ENCODE measurements around the gene GJC2. TPM values are rescaled to one million over a fixed set of nuclear protein-coding genes. Genes with fewer than 3 reads are reported as not detected.

GJC2 gene
- polyA plus RNA-seq, 3 donors = 0.15 TPM; not detected in 2

DNA sequence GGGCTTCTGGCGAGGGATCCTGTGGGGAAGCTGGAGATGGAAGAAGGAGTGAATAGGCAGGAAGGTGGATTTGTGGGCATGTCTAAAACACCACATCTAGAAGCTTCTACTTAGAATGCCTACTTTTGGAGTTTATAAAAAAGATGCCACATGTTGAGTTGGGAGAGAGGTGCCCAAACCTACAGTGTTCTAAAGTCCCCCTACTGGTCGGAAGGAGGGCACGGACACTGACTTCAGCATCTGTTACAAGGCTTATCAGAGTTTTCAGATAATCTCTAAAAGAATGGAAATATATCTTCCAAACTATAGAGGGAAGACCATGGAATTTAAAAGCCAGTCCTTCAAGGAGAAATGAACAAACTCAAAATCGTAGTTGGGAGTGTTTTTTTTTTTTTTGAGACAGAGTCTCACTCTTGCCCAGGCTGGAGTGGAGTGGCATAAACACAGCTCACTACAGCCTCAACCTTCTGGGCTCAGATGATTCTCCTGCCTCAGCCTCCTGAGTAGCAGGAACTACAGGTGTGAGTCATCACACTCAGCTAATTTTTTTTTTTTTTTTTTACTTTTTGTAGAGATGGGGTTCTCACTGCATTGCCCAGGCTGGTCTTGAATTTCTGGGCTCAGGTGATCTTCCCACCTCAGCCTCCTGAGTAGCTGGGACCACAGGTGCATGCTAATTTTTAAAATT is 30.7 kb downstream of the GJC2 start:
- H3K36me3 Mint-ChIP-seq = peaks cover 0 to 8% of the 10 kb centered on the region in 2 donors
- H3K27ac ChIP-seq (ENCODE audit: low read depth in 1 of 2, low read length in 2 of 2) = no peak overlapping the region
- H3K27me3 ChIP-seq (ENCODE audit: control insufficient read depth in 2 of 2, insufficient read depth in 2 of 2, low read length in 2 of 2) = no peaks in the 10 kb centered on the region
- no CpG with 5 or more reads among the region's 4 CpGs for WGBS (ENCODE audit: insufficient coverage)
- peaks cover 0 to 5% of the 10 kb centered on the region in 2 donors for H3K36me3 ChIP-seq (replicated peaks in 1 of 2; ENCODE audit: control insufficient read depth in 1 of 2, insufficient read depth in 2 of 2, low read length in 2 of 2)
- H2AFZ ChIP-seq (ENCODE audit: insufficient read depth, low read depth, low read length, poor library complexity, severe bottlenecking) = no peak overlapping the region
- no peak overlapping the region for H3K4me2 ChIP-seq (replicated peaks; ENCODE audit: extremely low read depth, low read length, poor library complexity, severe bottlenecking)
- no peak overlapping the region for H3K9ac ChIP-seq (ENCODE audit: insufficient read depth, low read length, poor library complexity, severe bottlenecking)
- intact Hi-C loops (cut with micrococcal nuclease) = no loop called here
- no peaks in the 10 kb centered on the region for H4K20me1 ChIP-seq (ENCODE audit: insufficient read depth, low read length)
- H3K4me3 ChIP-seq (replicated peaks in 1 of 3; ENCODE audit: low read depth in 2 of 3, low read length in 3 of 3) = no peak overlapping the region
- no peaks in the 10 kb centered on the region for H3K27me3 Mint-ChIP-seq (ENCODE audit: low read depth in 3 of 3)
- no peaks in the 10 kb centered on the region for H3K9me3 ChIP-seq (replicated peaks in 1 of 2; ENCODE audit: control insufficient read depth in 1 of 2, insufficient read depth in 1 of 2, low read length in 2 of 2)
- TF ChIP-seq CTCF (IDR thresholded peaks at IDR 0.05) = peak; percentile 24
- no peaks in the 10 kb centered on the region for H3K79me2 ChIP-seq (ENCODE audit: insufficient read depth, low read length)
- DNase-seq = peak in 1 of 3 donors; percentile 10
- H3K9me3 Mint-ChIP-seq = no peaks in the 10 kb centered on the region
- peaks cover 22% of the 10 kb centered on the region for H3K4me1 Mint-ChIP-seq
- peaks cover 19 to 20% of the 10 kb centered on the region in 2 donors for H3K4me1 ChIP-seq (ENCODE audit: control insufficient read depth in 1 of 2, insufficient read depth in 2 of 2, low read length in 2 of 2)
- H3K4me3 Mint-ChIP-seq = no peak overlapping the region
- peak overlapping the region in 2 of 7 donors; percentile 19 to 70 for H3K27ac Mint-ChIP-seq

GRCh38 chr1:228180959-228181644 is 31.4 kb downstream of the GJC2 start:
- H3K79me2 ChIP-seq (ENCODE audit: insufficient read depth, low read length) = no peaks in the 10 kb centered on the region
- H3K4me3 ChIP-seq (replicated peaks in 1 of 3; ENCODE audit: low read depth in 2 of 3, low read length in 3 of 3) = no peak overlapping the region
- no peaks in the 10 kb centered on the region for H3K27me3 Mint-ChIP-seq (ENCODE audit: low read depth in 3 of 3)
- peak overlapping the region in 1 of 7 donors; percentile 41 for H3K27ac Mint-ChIP-seq
- H3K9me3 ChIP-seq (replicated peaks in 1 of 2; ENCODE audit: control insufficient read depth in 1 of 2, insufficient read depth in 1 of 2, low read length in 2 of 2) = no peaks in the 10 kb centered on the region
- H3K4me2 ChIP-seq (replicated peaks; ENCODE audit: extremely low read depth, low read length, poor library complexity, severe bottlenecking) = no peak overlapping the region
- peaks cover 19 to 20% of the 10 kb centered on the region in 2 donors for H3K4me1 ChIP-seq (ENCODE audit: control insufficient read depth in 1 of 2, insufficient read depth in 2 of 2, low read length in 2 of 2)
- no peak overlapping the region for H3K4me3 Mint-ChIP-seq
- no peak for TF ChIP-seq CTCF (IDR thresholded peaks at IDR 0.05)
- H3K36me3 ChIP-seq (replicated peaks in 1 of 2; ENCODE audit: control insufficient read depth in 1 of 2, insufficient read depth in 2 of 2, low read length in 2 of 2) = peaks cover 0 to 3% of the 10 kb centered on the region in 2 donors
- no peaks in the 10 kb centered on the region for H4K20me1 ChIP-seq (ENCODE audit: insufficient read depth, low read length)
- WGBS (ENCODE audit: insufficient coverage) = 97% methylated on average over 3 of the region's 7 CpGs
- peaks cover 0 to 6% of the 10 kb centered on the region in 2 donors for H3K36me3 Mint-ChIP-seq
- H3K27me3 ChIP-seq (ENCODE audit: control insufficient read depth in 2 of 2, insufficient read depth in 2 of 2, low read length in 2 of 2) = no peaks in the 10 kb centered on the region
- no peak overlapping the region for H3K9ac ChIP-seq (ENCODE audit: insufficient read depth, low read length, poor library complexity, severe bottlenecking)
- DNase-seq = no peak
- H3K27ac ChIP-seq (ENCODE audit: low read depth in 1 of 2, low read length in 2 of 2) = no peak overlapping the region
- intact Hi-C loops (cut with micrococcal nuclease) = no loop called here
- H3K4me1 Mint-ChIP-seq = peaks cover 22% of the 10 kb centered on the region
- H2AFZ ChIP-seq (ENCODE audit: insufficient read depth, low read depth, low read length, poor library complexity, severe bottlenecking) = no peak overlapping the region
- H3K9me3 Mint-ChIP-seq = no peaks in the 10 kb centered on the region

All from CD14-positive monocyte (primary cell).